Measurements from ENCODE around the gene ARRDC3. TPM values are rescaled to one million over a fixed set of nuclear protein-coding genes. Genes with fewer than 3 reads are reported as not detected.

Gene ARRDC3, protein sequence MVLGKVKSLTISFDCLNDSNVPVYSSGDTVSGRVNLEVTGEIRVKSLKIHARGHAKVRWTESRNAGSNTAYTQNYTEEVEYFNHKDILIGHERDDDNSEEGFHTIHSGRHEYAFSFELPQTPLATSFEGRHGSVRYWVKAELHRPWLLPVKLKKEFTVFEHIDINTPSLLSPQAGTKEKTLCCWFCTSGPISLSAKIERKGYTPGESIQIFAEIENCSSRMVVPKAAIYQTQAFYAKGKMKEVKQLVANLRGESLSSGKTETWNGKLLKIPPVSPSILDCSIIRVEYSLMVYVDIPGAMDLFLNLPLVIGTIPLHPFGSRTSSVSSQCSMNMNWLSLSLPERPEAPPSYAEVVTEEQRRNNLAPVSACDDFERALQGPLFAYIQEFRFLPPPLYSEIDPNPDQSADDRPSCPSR
- 51.7 and 54.3 TPM in 2 replicates for total RNA-seq

DNA sequence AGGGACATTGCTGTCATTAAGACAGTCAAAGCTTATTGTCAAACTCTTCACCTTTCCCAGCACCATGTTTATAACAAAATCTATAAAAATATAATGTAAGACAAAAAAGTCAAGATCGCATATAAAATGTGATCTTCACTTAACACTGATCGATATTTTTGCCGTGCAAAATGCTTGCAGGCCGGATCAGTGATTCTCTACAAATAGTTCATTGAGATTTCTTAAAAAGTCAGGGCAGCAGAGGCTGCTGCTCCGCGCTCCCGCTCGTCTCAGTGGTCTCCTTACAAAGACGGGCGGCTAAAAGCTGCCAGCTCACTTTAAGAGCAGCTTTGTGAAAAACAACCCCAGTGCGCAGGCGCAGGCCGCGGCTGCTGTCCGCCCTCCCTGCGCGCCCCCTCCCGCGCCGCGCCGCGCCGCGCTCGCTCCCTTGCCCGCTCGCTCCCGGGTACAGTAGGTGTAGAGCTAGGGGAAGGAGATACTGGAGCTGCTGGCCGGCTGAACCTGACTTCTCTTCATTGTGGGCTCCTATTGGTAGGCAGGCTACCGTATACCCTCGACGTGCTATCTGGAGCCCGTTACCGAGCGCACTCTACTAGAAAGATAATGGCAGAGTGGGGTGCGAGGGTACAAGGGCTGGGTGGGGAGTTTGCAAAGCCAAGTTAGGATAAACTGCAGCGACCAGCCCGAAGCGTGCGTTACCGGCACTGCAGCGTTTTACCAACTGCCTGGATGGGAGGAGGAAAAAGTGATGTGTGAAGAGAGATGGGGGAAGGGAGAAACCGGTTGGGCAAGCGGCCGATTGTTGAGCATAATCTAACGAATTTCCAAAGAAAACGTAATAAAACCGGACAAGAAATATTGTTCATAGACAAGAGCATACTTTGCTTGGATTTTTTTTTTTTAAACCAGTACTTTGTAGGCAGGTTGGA lies at the start of gene ARRDC3:
Gene ARRDC3, minus strand, starts transcription at position 291 of the 929 bp plus-strand sequence. Its CDS starts 225 bp downstream, at position 66.

